Neural cell (in vitro differentiated cells): ENCODE results near the gene IFT81.

ENCODE experiments used
- EP300 ChIP-seq: fragments of 450-650 bp; conservative IDR thresholded peaks from 2 replicates; pipeline ENCODE4 v1.6.1; 2014; ENCODE audit warnings: antibody characterized with exemption, mild to moderate bottlenecking, moderate library complexity; ENCODE audit not compliant: poor library complexity, severe bottlenecking
- EZH2 ChIP-seq: fragments of 200-600, 300-800 bp; shearing (Covaris generic), sonication (generic); IDR thresholded peaks from 2 replicates; pipeline ENCODE4 v1.6.1; 2014; ENCODE audit warnings: antibody characterized with exemption, low read length, borderline replicate concordance, mild to moderate bottlenecking; ENCODE audit not compliant: insufficient read depth, poor library complexity, severe bottlenecking
- POLR2AphosphoS5 ChIP-seq: IDR thresholded peaks from 2 replicates; pipeline ENCODE4 v1.6.1; 2012
- SMC3 ChIP-seq: fragments of 450-650 bp; conservative IDR thresholded peaks from 2 replicates; pipeline ENCODE4 v1.6.1; 2014; ENCODE audit warnings: antibody characterized with exemption, mild to moderate bottlenecking, moderate library complexity; ENCODE audit not compliant: poor library complexity
- TAF1 ChIP-seq: IDR thresholded peaks from 2 replicates; pipeline ENCODE4 v1.6.1; 2012; ENCODE audit warnings: low read depth
- TF ChIP-seq, protein P1 (sequence below): IDR thresholded peaks from 2 replicates; pipeline ENCODE4 v1.6.1; 2012; ENCODE audit warnings: borderline replicate concordance
- TF ChIP-seq, protein P2 (sequence below): fragments of 450-650 bp; IDR thresholded peaks from 2 replicates; pipeline ENCODE4 v1.5.1; 2014; ENCODE audit warnings: antibody characterized with exemption, mild to moderate bottlenecking, moderate library complexity; ENCODE audit not compliant: poor library complexity, severe bottlenecking

DNA sequence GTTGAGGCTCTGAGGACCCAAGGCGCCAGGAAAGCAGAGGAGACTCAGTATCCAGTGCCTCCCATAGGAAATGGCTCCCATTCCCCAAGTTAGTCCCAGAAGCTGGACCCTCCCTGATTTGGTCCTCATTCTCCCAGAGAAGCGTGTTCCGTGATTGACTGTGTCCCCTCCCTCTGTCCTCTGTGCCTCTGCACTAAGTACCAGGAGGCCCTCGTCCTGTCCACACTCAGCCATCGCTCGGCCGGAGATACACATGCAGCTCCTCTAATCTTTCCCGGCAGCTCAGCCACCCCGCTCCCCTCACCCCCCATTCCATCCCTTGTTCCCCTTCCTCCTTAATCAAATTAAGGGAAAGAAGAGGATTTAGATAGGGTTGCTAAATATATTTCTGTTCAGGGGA lies 128.6 kb downstream of the IFT81 start:
- TF ChIP-seq, protein P1, sequence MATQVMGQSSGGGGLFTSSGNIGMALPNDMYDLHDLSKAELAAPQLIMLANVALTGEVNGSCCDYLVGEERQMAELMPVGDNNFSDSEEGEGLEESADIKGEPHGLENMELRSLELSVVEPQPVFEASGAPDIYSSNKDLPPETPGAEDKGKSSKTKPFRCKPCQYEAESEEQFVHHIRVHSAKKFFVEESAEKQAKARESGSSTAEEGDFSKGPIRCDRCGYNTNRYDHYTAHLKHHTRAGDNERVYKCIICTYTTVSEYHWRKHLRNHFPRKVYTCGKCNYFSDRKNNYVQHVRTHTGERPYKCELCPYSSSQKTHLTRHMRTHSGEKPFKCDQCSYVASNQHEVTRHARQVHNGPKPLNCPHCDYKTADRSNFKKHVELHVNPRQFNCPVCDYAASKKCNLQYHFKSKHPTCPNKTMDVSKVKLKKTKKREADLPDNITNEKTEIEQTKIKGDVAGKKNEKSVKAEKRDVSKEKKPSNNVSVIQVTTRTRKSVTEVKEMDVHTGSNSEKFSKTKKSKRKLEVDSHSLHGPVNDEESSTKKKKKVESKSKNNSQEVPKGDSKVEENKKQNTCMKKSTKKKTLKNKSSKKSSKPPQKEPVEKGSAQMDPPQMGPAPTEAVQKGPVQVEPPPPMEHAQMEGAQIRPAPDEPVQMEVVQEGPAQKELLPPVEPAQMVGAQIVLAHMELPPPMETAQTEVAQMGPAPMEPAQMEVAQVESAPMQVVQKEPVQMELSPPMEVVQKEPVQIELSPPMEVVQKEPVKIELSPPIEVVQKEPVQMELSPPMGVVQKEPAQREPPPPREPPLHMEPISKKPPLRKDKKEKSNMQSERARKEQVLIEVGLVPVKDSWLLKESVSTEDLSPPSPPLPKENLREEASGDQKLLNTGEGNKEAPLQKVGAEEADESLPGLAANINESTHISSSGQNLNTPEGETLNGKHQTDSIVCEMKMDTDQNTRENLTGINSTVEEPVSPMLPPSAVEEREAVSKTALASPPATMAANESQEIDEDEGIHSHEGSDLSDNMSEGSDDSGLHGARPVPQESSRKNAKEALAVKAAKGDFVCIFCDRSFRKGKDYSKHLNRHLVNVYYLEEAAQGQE: no peak
- TF ChIP-seq, protein P2, sequence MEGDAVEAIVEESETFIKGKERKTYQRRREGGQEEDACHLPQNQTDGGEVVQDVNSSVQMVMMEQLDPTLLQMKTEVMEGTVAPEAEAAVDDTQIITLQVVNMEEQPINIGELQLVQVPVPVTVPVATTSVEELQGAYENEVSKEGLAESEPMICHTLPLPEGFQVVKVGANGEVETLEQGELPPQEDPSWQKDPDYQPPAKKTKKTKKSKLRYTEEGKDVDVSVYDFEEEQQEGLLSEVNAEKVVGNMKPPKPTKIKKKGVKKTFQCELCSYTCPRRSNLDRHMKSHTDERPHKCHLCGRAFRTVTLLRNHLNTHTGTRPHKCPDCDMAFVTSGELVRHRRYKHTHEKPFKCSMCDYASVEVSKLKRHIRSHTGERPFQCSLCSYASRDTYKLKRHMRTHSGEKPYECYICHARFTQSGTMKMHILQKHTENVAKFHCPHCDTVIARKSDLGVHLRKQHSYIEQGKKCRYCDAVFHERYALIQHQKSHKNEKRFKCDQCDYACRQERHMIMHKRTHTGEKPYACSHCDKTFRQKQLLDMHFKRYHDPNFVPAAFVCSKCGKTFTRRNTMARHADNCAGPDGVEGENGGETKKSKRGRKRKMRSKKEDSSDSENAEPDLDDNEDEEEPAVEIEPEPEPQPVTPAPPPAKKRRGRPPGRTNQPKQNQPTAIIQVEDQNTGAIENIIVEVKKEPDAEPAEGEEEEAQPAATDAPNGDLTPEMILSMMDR: no peak
- TF ChIP-seq EP300 (no peak), TAF1 (no peak), POLR2AphosphoS5 (no peak), EZH2 (no peak), SMC3 (no peak)
